GM10847 (cell line): ENCODE measurements around the gene CD7.

Experiments used
- POLR2A ChIP-seq: IDR thresholded peaks from 2 replicates; pipeline ENCODE4 v1.6.1; 2011; ENCODE audit not compliant: insufficient read length; ENCODE audit errors: extremely low read depth

CD7 gene

DNA sequence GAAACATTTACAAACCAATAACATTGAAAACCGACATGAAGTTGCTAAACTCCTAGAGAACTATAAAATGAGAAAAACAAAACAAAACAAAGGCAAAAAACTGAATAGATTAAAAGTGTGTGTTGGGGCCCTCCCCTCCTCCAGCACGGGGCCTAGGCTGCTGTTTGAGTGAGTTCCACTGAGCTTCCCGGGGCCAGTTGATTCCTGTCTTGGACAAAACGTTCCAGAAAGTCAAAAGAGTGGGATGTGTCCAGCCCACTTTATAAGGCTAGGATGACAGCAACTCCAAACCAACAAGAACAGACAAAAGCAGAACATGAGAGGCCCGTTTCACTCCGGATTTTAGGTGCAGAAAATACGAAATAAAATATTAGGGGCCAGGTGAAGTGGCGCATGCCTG lies 32.3 kb downstream of the CD7 start:
- TF ChIP-seq POLR2A = no peak

DNA sequence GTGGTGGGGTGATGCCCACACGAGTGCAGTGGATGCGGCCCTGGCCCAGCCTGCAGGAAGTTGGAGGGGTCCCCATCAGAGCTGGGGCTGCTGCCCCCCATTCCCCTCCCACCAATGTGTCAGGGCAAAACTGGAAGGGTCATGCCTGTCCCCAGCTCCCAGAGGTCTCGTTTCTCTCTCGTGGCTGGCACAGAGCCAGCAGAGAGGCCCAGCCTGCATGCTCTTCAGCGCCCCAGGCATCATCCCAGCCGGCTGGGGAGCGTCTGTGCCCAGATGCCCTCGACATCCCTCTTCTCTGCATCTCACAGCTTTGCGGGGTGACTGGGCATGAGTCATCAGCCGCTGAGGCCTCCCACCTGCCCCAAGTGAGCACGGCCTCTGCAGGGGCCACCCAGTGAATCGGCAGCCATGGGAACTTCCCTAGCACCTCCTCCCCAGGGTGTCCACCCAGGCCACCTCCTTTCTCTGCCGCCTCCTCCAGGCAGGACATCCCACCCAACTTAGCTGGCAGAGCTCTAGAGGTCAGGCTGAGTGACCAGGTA lies 34.1 kb downstream of the CD7 start:
- TF ChIP-seq POLR2A = no peak

DNA sequence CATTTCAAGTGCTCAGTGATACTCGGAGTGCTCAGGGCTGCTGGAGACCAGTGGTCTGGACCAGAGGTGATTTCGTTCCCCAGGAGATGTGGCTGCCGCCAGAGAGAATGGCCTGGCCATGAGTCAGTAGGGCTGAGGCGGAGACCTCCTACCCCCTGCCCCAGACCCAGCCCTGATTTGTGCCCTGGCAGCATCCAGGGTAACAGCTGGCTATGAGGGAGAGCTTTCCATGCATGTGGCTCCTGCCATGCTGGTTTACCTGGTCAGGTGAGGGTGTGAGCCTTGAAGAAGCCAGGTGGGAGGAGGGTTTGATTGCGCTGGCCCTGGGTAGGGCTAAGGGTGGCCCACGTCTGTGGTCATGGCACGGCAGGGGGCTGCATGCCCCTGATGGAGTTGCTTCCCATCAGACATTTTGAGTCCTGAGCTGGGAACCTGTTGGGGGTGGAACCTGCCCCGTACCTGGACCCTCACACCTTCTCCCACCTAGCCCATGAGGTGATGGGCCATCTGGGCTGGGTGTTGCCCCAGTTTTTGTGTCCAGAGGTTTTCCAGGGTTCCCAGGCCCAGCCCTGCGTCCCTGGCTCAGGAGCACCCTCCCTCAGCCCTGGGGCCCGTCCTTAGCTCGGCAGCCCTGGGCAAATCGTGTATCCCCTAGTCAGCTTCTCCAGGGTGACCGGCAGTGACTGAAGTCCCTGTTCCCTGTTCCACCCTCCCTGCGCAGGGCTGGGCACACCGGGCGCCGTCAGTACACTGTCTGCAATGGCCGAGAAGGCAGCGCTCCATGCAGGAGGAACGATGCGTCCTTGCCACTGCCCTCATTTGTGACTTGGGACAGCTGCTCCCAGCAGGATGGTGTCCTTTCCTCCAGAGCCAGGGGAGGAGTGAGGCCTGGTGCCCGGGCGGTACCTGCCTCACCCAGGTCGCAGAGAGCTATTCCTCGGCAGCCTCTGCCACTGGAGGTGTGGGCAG lies 34.9 kb downstream of the CD7 start:
- no peak for TF ChIP-seq POLR2A

DNA sequence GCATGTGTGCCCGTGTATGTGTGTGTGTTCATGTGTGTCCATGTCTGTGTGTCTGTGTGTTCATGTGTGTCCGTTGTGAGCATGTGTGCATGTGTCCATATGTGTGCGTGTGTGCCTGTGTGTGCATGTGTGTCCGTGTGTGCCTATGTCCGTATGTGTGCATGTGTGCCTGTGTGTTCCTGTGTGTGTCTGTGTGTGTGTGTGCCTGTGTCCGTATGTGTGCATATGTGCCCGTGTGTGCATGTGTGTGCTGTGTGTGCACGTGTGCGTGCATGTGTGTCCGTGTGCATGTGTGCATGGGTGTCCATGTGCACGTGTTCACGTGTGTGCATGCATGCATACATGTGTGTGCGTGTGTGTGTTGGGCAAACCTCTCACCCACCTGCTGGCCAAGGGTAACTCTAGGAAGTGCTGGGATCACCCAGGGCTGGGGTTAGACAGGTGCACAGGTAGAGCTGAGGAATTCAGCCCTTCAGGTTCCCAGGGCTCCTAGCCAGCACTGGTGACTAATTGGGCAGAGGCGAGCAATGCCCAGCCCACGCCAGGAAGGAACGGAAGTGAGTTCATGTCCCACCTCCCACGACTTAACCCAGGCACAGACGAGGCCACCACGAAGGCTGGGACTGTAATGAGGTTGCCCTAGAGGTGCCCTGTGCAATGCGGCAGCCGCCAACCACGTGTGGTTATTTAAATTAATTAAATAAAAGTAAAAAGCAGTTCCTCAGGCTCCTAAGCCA lies 35.7 kb downstream of the CD7 start:
- TF ChIP-seq POLR2A = no peak

DNA sequence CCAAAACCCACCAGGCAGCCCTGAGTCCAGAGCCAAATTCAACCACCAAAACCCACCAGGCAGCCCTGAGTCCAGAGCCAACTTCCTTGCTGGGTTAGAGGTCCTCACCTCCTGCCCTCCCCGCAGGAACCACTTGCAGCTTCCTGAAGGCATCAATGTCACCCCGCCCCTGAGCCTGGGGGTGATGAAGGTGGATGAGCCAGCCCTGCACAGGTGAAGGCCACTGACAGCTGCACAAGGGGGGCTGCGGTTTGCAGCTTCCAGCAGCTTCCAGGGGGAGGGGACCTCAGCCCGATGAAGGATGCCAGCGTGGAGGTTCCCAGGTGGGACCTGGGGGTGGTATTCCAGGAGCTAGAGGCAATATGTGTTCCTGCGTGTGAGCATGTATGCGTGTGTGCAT lies 36.3 kb downstream of the CD7 start:
- no peak for TF ChIP-seq POLR2A

DNA sequence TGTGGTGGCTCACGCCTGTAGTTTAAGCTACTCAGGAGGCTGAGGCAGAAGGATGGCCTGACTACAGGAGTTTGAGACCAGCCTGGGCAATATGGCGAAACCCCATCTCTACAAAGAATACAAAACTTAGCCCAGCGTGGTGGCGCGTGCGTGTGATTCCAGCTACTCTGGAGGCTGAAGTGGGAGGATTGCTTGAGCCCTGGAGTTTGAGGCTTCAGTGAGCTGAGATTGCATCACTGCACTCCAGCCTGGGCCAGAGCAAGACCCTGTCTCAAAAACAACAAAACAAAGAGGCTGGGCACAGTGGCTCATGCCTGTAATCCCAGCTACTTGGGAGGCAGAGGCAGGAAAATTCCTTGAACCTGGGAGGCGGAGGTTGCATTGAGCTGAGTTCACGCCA lies 36.9 kb downstream of the CD7 start:
- TF ChIP-seq POLR2A = no peak

DNA sequence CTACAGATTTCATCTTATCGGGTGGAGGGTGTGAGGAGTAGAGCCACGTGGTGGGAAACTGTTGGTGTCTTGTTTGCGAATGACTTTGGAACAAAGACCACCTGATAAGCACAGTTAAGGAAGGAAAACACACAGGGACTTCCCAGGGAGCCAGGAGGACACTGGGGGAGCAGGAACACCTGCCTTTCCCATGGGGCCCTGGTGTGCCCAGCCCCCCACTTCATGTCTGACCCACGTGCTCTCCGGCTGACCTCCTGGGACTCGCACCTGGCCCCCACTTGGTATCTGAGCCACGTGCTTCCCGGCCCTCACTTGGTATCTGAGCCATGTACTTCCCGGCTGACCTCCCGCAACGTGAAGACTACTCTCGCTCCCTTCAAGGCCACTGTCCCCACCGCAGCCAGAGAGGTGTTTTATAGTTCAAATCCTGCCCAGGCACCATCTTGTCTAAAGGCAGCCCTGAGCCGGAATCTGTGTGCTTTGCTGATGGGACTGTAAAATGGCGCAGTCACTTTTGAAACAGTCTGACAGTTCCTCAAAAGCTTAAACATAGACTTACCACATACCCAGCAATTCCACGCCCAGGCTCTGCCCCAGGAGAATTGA lies 38.5 kb downstream of the CD7 start:
- no peak for TF ChIP-seq POLR2A

DNA sequence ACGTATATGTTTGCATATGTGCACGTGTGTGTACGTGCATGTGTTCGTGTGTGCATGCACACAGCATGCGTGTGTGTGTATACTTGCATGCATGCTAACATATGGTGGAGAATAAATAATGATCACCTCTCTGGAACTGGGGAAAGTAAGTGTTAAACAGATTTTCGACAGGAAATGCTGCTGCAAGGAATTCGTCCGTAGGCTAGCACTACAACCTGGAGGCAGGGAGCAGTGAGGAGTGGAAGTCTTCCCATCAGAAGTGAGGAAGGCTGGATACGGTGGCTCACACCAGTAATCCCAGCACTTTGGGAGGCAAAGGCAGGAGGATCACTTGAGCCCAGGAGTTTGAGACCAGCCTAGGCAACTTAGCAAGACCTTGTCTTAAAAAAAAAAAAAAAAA lies 39.1 kb downstream of the CD7 start:
- TF ChIP-seq POLR2A = no peak

DNA sequence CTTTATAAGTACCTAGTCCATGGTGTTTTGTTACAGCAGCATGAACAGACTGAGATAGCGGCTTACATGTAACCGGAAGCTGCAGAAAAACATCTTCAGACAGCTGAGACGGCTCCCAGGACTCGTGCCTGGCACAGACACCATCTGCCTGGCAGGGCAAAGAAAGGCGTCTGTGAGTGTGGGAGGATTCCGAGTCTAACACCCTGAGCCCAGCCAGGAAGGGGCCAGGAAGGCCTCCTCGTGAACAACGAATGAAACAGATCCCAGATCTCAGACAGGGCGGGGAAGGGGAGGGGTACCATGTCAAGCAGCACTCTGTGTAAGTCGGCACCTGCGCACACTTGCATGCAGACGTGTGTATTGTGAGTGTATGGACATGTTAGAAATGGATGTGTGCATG lies 39.6 kb downstream of the CD7 start:
- TF ChIP-seq POLR2A = no peak

DNA sequence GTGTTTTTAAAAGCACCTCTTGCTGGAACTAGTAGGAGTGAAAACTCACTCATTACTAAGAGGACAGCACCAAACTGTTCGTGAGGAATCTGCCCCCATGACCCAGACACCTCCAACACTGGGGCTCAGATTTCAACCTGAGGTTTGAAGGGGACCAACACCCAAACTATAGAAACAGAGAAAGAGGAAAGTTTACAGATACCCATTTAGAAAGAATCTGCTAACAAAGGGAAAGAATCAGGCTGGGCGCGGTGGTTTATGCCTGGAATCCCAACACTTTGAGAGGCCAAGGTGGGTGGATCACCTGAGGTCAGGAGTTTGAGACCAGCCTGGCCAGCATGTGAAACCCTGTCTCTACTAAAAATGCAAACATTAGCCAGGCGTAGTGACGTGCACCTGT lies 40.5 kb downstream of the CD7 start:
- no peak for TF ChIP-seq POLR2A

DNA sequence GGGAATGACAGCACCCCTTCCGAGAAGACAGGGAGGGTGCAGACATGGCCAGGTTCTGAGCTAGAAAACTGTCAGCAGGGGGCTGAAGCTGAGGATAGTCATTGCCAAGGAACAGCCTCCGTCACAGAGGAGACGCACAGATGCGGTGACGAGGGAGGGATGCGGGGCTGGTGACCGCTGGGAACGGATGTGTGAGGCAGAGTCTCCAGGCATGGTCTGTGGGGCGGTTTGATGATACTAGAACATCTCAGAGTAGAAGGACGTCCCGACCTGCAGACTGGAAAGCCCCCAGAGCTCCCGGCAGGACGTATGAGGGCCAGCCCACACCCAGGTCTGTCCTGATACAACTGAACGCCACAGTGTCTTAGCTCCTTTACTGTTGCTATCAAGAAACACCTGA lies 42.1 kb downstream of the CD7 start:
- TF ChIP-seq POLR2A = no peak

DNA sequence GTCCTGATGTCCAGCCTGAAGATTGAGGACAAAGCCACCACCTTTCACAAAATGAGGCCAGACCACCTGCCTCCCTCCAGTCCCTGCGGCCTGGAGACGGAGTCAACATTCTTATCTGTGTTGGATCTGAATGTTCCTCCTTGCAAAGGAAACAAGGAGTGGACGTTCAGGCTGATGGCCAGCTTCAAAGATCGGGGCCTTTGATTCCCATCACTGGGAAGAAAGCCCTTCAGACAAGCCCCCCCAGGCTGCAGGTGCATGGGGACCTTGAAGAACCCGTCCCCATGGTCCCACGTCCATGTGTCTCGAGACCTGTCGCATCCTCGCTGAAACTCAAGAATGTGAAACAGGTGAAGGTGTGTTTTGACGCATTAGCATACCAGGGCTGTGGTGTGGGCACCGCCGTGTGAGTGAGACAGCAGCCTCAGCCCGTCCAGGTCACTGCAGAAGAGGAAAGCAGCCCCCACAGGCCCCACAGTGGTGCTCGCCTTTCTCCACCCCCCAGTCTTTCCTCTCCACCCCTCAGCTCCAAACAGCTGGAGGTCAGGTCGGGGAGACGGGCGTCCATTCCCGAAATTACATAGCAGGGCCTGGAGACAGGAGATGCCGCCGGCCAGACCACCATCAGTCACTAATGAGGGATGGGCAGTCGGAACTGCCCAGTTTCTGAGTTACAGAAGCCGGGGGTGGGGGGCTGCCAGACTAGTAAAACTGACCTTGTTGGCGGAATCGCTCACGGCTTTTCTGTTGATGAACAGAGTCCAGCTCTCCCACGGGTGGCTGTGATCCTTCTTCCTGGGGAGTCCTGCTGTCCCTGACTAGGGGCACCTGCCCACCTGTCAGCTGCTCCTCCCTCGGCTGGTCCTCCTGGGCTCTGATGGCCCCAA lies 43.0 kb downstream of the CD7 start:
- TF ChIP-seq POLR2A = no peak

DNA sequence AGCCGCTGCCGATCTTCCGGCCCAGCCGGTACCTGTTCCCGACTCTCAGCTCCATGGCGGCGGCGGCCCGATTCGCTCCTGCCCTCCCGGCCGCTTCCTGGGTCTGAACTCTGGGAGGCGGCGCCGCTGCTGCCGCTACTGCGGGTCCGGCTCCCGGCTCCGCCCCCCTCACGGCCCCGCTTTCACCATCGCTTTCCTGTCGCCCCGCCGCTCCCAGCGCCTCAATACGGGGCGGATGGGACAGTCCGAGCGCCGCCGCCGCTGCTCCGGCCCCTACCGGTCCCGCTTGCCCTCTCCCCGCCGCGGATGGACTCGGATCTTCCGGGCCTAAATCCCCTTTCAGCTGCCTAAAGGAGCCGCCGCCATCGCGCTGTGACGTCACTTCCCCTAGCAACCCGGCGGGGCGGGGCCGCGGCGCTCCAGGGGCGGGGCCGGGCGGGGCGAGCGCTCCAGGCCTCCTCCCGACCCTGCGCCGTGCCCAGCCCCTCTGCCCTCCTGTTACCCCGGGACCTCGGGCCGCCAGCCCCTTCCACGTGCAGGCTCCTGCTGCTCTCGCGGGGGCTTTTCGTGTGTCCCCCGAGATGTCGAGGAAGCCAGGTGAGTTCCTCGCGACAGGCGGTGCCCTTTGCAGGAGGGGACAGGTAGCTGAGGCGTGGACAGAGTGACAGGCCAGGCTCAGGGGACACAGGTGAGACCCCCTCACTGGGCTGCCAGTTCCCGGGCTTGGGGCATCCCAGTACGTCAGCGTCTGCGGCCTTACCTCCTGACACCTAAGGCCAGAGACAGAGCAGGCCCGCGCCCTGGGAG lies 43.9 kb downstream of the CD7 start, which contains the start of gene CSNK1D:
CSNK1D (minus strand) TSS at position 374 of the 807 bp plus-strand sequence; CDS start at position 55, 319 bp downstream.
- peak; percentile 59 for TF ChIP-seq POLR2A
